ENCODE measurements around the gene ACTG2.
"Not testable (repeated sequence)": the region's sequence is repeated elsewhere in the genome, so short reads cannot be mapped to it uniquely, and the experiment has no call there.

Gene ACTG2

DNA sequence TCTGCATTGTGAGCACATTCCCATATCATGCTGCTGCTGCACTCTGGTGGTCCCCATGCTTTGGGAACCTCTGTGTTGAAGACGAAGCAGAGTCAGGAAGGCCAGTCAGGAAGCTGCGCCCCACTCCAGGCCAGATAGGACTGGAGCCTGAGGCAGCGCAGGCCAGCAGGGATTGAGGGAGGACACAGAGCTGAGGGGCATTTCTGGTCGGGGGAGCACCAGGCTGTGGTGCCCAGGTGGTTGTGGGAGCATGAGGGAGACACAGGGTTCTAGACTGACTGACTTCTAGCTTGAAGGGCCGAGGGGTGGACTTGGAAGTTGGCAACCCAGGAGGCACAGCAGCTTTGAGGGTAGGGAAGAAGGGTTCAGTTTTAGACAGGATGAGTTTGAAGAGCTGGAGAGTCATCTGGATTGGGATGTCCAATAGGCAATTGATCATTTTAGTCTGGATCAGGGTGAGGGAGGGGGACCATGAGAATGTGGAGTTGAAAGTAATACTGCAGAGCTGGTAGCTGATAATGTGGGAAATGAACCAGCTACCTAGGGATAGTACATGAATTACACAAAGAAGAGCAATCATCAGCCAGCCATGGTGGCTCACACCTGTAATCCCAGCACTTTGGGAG is 1.4 kb upstream of the ACTG2 start:
- no peak for DNase-seq

DNA sequence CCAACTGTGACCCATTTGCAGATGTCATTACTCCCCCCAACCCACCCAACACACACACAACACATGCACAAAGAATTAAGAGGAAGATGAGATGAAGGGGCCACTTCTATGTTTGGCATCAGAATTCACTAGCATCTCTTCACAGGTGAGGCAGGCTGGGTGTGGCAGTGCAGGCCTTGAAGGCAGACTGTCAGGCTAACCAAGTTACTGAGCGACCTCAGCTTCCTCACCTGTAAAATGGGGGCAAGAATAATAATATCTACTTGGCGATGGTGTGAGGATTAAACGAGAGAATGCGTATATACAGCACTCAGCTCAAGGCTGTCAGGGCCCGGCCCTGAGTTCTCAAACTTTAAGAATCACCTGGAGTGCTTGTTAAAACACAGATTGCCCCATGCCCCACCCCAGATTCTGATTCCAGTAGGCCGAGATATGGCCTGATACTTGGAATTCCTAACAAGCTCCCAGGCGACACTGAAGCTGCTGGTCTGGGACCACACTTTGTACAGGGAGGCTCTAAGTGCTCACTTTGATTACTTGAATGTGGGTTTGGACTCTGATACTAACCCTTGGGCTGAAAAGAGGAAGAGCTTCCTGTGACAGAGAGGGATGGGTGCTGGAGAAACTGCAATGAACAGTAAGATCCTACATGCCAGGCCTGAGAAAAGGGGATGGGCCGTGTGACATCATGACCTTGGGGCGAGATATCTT is 1.1 kb downstream of the ACTG2 start:
- DNase-seq = no peak

DNA sequence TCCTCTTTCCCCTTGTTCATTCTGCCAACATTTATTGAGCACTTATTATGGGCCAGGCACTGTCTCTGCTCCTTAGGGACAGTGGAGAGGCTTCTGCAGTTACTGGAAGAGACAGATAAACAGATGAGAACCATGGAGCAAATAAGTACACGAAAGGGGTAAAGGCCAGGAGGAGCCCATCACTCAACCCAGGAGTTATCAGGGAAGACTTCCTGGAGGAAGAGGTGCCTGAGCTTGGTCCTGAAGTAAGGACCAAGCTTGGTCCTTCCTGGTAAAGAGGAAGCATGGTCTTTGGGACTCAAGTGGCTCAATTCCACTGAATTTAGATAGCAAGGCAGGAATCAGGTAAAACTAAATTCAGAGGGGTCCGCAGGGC is 1.7 kb downstream of the ACTG2 start:
- no peak for DNase-seq

DNA sequence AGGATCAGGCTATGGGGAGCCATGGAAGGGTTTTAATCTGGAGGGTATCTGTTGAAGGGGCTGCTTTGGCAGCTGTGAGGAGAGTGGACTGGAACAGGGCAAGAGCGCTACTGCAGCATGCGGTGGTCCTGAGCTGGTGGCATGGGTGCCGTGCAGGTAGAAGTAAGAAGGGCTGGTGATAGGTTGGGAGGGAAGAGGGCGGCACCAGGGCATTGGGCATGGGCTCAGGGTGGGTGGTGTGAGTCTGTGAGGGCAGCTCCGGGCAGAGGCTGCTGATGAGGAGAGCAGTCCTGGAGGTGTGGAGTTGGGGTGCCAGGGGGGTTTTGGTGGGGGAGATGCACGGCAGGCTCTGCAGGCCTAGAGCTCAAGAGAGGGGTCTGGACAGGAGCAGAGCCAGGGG is 2.1 kb downstream of the ACTG2 start:
- no peak for DNase-seq

DNA sequence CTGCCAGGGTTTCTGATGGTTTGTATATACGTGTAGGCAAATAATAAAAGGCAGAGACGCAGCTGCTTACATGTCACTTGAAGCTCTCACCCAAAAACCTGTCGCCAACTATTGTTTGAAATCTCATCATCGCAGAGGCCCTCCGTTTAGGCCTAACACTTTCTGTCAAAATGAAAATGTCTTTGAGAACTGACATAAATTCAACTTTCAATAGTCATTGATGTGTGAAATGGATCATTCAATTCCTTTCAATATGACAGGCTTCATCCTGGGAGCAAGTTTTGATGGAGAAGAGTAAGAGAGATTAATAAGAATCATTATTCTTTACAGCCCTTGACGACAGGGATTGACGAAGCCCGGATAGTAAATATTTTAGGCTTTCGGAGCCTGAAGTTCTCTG is 2.7 kb downstream of the ACTG2 start:
- no peak for DNase-seq

DNA sequence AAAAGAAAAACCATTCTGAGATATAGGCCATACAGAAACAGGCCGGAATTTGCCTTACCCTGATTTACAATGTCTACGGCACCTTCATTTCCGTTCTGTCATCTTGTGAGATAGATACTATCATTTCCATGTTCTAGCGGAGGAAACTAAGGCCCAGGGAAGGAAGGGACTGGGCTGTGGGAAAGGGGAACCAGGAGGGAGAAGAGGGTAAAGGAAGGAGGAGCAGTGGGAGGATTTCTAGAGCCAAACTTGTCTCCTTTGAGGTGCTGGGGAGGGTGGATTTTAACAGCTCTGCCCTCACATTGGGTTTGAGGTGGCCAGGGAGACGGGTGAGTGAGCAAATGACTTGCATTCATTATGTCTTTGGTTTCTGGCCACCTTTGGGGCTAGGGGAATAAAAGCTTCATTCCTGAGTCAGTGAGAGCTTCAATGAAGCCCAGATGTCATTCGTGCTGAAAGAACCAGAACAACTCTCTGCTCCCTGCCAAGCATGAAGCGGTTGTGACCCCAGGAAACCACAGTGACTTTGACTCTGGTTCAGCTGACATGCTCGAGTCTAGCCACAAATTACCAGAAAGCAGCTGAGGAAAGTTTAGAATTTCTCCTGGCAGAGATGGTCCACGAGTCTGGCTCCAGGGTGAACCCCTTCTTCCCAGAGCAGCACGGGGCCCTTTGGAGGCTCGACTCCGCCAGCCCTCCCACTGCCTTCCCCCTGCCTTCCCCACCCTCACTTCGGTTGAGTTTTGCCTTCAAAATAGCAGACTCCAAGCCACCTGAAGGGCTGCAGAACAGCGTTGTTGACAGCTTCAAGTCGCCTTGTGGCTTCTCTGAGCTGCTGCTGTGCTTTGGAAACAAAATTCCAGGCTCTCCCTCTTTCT is 3.8 kb downstream of the ACTG2 start:
- no peak for DNase-seq

DNA sequence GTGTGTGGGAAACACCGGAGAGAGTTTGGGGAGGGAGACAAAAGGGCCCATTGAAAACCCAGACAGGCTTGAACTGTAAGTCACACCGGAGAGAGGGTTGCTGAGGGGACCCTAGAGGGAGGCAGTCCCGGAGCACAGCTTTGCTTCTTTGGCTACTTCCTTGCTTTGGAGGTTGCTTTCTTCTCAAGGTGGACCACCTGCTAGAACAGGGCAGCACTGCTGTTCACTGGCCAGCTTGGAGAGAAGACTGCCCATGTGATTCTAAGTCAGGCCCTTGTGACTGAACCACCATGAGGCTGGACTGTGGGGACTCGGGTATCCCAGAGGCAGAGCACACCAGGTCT is 4.4 kb downstream of the ACTG2 start:
- no peak for DNase-seq

DNA sequence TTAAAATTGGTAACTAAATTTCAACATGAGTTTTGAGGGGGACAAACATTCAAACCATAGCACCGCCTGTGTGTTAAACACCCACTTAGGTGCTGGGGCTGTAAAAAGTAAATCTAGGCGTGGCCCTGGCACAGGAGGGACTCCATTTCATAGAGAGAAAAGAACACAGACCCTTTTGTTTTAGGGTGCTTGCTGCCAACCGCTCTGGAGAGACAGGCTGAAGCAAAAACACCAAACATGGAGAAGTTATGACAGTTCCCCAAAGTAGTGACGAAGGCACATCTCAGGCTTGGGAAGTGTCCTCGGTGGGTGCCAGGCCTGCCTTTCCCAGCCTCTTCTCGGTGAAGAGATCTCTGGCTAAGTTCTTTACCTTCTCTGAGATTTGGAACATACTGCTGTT is 5.1 kb downstream of the ACTG2 start:
- DNase-seq = no peak

DNA sequence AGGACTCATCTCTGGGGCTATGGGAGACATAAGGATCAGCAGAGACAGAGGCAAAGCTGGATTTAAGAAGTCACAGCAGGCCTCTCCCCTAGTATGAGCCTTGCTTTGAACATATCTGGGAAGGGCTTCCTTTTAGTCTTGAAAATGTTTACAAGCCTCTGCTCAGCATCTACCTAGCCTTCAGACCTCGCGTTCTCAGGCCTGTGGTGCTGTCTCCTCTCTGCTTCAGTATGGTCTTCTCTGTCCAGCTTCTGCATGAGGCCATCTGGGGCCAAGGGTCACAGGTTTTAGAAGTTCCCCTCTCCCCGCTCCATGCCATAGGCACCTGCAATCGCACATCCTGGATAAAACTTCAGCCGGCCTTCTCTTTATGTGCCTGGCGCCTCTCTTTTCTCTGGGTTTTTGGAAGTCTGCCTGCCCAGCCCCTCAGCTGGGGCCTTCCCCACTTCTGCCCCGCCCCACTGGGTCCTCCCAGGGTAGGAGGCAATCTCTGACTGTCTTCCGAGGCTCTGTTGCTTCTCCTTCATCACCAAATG is 7.1 kb downstream of the ACTG2 start:
- DNase-seq = no peak

DNA sequence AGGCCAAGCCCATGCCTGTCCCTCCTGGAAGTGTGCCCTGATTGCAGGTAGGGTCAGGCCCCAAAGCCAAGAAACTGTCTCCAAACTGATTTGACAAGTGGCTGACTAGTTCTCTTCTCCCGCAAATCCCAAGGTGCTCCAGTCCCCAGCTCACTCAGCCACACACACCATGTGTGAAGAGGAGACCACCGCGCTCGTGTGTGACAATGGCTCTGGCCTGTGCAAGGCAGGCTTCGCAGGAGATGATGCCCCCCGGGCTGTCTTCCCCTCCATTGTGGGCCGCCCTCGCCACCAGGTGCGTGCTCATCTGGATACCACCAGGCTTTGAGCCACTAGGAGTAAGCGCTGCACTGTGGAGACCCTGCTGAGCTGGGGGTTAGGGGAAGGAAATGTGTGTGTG is 8.3 kb downstream of the ACTG2 start:
- no peak for DNase-seq

DNA sequence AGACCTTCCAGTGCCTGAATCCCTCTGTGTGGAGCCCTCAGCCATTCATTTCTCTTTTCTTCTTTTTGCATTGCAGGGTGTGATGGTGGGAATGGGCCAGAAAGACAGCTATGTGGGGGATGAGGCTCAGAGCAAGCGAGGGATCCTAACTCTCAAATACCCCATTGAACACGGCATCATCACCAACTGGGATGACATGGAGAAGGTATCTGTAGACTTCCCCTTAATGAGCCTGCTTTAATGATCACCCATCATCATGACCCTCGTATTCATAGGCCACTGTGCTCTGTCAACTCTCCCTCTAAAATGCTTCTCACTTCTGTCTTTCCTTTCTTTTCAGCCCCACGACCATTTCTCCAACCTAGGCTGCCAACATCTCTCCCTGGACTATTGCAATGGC is 9.5 kb downstream of the ACTG2 start:
- DNase-seq = no peak

DNA sequence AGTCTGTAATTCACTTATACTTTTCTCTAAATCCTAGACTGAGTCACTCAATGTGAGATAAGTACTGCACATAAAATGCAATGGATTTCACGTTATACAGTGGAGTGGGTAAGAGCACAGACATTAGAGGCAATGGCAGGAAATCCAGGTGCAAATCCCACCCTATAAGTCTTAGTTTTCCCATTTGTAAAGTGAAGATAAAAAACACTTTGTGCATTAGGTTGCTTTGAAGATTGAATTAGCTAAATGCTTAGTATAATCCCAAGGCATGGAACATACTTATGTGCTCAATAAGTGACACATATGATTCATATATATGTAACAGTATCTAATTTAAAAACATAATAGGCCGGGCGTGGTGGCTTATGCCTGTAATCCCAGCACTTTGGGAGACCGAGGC is 10.5 kb downstream of the ACTG2 start:
- no peak for DNase-seq

DNA sequence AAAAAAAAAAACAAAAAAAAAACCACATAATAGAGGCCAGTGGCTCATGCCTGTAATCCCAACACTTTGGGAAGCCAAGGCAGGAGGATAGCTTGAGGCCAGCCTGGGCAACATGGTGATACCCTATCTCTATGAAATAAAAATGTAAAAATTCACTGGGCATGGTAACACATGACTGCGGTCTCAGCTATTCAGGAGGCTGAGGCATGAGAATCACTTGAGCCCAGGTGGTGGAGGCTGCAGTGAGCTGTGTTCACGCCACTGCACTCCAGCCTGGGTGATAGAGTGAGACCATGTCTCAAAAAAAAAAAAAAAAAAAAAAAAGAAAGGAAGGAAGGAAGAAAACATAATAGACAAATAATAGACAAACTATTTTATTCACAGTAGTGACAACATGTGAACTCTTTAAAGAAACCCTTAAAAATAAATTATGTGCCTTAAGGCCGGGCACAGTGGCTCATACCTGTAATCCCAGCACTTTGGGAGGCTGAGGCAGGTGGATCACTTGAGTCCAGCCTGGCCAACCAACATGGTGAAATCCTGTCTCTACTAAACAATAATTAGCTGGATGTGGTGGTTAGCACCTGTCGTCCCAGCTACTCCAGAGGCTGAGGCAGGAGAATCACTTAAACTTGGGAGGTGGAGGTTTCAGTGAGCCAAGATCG is 11.3 kb downstream of the ACTG2 start:
- not testable (repeated sequence) for DNase-seq

DNA sequence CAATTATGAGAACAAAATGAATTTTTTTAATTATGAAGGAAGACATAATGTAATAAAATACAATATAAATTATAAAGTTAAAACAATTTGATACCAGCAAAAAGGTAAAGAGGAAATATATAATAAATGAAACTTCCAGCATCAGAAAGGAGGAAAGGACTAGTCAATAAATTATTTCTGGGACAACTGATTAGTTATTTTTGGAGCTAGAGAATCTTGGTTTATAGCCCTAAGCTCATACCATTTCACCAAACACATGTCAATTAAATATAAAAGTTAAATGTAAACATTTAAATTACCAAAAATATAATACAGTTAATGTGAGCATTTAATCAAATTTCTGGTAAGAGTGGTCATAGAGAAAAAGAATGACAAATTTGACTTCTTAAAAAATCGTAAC is 12.1 kb downstream of the ACTG2 start:
- no peak for DNase-seq

DNA sequence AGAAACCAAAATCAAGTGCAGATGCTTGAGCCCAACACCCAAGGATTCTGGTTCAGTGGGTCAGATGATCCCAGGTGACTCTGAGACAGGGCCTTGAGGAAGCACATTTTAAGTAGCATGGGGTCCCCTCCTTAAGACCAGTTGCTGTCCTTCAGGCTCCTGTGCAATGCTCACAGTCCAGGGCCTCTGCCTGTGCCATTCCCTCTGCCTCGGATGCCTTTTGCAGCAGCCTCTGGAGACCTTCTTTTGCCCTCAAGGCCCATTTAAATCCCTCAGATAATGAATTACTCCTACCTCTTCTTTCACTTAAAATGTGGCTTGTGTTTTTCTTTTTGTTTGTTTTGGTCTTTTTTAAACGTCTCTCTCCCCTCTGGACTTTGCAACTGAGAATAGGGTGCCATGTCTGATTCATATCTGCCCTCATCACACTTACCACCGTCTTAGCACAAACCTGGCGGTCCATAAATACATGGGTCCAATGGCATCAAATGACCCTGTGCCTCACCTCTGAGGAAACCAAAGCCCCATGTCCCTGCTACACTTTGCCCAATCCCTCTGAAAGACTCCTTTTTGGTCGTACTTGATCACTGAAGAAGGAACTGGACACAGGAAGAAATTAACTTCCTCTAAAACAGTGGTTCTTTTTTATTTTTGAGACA is 14.2 kb downstream of the ACTG2 start:
- no peak for DNase-seq

DNA sequence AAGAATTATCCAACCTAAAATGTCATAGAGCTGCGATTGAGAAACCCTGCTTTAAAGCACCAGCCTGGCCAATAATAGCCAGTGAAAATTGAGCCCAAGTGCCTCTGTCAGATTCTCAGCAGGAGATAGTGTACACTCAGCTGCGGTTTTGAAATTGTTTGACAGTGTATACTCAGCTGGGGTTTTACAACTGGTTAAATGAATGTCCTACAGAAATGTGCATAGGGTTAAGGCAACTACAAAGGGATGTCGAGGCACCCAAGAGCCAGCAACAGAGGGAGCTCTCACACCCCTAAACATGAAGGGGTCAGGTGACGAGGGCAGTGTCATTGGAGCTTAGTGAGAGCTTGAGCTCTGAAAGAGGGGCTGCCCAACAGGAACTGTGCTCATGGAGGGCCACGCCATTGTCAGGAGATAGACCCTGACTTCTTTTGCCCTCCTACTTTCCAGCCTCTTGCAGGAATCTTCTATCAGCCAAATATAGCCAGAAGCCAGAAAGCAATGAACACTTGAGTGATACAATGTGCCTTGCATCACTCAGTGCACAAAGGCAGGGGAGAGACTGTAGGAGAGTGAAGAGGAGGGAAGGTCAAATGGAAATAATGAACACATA is 15.1 kb downstream of the ACTG2 start:
- no peak for DNase-seq

DNA sequence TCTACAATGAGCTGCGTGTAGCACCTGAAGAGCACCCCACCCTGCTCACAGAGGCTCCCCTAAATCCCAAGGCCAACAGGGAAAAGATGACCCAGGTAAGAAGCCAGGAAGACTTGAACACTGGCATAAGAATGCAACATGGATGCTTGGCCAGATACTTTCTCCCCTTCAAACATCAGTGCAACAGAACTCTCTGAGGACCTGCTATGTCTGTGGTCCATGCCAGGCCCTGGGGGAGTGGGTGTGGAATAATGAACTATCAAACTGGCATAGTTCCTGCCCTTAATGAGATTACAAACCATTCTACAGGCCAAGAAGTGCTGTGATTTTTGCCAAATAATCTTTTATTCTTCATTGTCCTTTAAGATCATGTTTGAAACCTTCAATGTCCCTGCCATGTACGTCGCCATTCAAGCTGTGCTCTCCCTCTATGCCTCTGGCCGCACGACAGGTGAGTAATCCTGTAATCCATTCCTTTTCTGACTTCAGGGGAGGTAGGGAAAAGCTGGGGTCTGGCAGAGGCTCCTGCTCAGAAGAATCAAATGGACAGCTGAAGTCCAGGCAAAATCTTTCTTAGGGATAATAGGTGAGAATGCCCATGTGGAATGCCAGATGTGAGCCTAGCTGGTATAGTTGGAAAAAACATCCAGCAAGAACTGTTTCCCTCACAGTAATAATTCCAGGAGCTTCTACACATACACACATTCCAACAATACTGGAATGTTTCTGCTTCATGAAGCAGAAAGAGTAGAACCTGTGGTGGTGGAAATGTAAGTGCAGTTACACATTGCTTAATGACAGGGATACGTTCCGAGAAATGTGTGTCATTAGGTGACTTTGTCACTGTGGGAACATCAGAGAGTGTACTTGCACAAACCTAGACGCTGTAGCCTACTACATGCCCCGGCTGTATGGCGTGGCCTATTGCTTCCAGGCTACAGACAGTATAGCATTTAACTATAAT is 16.2 kb downstream of the ACTG2 start:
- no peak for DNase-seq

DNA sequence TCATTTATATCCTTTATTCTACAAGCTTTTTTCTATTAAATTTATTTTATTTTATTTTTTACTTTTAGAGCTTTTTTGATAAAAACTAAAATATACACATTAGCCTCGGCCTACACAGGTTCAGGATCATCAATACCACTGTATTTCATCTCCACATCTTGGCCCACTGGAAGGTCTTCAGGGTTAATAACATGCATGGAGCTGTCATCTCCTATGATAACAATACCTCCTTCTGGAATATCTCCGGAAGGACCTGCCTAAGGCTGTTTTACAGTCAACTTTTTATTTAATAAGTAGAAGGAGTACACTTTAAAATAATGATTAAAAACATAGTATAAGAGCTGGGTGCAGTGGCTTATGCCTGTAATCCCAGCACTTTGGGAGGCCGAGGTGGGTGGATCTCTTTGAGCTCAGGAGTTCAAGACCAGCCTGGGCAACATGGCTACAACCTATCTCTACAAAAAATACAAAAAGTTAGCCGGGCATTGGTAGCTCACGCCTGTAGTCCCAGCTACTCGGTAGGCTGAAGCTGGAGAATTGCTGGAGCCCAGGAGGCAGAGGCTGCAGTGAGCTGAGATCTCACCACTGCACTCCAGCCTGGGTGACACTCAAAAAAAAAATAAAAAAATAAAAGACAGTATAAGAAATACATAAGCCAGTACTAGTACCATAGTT is 18.2 kb downstream of the ACTG2 start:
- DNase-seq = no peak

DNA sequence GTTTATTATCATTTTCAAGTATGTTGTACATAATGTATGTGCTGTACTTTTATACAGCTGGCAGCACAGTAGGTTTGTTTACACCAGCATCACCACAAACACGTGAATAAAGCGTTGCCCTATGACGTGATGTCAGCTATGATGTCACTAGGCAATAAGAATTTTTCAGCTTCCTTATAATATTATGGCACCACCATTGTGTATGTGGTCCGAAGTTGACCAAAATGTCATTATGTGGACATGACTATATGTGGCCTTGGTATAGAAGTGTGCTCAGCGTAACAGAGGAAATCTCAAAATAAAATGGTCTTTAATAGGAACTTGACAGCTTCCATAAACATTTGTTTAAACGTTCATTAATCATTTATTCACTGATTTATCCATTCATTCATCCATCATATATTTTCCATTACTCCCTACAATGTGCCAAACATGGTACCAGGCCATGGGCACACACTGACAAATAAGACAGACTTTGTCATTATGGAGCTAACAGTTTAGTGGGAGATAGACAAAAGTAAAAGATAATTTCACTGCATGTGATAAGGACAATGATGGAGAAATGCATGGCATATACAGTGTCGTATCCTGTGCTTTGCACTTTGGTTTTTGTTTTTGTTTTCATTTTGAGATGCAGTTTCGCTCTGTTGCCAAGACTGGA is 18.9 kb downstream of the ACTG2 start:
- no peak for DNase-seq
